Ureter (tissue), 1 donor: ENCODE measurements around the gene CCN5. TPM values are rescaled to one million over a fixed set of nuclear protein-coding genes. Genes with fewer than 3 reads are reported as not detected.
A peak's percentile ranks its signal among the peaks of the same experiment; 100 is the strongest.
"Not testable (repeated sequence)": the region's sequence is repeated elsewhere in the genome, so short reads cannot be mapped to it uniquely, and the experiment has no call there.

Experiments used
- DNase-seq: peaks from one replicate; pipeline ENCODE4 v3.0.0-alpha.2; 2020; ENCODE audit warnings: low spot score
- total RNA-seq: library from RNA; stranded (reverse); gene quantifications from one replicate; pipeline ENCODE4 v1.2.4, GENCODE V29; 2023
- donor health status: DM: yes; HTN: yes; CAD: no.

CCN5 gene
- total RNA-seq, 1 donor from 2014 or later: 1.1 TPM

DNA sequence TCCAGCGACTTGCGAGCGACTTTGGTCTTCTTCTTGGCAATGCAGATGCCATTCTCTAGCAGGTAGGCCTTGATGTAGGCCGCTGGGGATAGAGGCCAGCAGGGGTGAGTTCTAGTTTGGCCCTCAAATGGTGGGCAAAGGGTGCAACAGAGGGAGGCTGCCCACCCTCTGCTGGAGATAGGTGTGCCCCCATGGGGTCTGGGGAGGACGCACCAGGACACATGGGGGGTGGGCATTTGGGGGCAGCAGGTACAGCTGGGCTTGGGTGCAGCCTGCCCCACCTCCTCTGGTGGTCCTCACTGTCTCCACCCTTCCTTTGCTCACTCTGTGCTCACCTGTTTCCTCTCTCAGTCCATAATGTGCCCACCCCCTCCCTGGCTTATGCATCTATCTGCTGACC, 41.8 kb downstream of the CCN5 start:
- no peak for DNase-seq

DNA sequence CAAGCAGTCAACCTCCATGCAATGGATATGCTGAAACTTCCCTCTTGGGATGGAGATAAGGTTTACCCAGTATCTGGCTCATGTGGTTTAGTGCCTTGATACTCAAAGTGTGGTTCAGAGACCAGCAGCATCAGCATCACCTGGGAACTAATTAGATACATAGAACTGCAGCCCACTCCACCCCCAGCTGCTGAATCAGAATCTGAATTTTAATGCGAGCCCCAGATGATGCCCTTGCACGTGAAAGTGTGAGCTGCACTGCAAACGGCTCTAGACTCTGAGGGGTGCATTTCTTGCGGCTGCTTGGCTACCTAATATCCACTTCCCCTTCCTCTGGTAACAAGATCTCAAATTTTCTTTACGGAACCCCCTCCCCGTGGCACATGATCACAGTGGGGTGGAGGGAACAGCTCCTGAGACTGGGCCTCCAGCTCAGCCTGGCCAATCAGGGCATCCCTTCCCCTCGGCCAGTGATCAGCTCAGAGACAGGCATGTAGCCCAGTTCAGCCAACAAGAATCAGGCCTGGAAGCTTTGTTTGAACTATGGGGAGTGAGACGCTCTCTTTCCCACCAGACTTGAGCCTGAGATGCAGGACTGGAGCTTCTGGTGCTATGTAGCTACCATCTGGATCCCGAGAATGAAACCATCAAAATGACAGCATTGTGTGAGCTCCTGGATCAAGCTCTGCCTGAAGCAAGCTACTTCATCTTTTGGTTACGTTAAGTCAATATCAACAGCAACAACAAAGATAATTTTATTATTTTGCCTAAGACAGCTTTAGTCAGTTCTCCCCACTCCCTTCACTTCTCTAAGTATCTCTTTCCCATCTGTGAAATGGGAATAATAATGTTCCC, 43.3 kb downstream of the CCN5 start:
- no peak for DNase-seq

DNA sequence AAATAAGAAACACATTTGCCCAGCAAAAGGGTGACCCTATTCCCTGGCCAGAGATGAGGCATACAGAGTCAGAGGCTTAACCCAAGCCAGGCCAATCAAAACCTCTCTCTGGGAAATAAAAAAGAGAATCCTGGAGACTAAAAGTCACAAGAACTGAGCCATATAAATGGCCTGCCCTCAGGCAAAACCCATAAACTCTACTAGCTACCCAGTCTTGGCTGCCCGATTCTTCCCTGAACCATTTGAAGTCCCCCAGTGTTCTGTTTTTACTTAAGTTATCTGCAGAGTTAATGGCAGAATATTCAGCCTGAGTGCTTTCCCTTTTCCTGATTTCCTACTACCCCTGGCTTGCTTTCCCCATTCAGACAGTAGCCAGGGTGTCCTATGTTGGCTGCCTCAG, 44.4 kb downstream of the CCN5 start:
- no peak for DNase-seq

DNA sequence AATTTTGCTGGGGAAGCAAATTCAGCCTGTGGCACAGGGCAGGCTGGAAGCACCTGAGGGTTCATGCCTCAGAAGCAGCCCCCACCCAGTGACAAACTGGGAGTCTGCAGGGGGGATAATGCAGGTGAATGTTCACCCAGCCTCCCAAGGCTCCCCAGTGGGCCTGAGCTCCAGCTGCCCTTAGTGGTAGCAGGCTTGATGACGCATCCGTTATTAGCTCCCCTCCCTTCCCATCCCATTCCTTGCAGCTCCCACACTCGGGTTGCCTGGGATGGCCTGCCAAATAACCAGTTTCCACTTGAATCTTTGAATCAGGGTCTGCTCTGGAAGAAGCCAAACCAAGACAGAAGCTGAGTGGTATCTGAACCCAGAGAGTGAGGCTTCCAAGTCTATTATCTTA, 46.3 kb downstream of the CCN5 start:
- peak; percentile 37 for DNase-seq

DNA sequence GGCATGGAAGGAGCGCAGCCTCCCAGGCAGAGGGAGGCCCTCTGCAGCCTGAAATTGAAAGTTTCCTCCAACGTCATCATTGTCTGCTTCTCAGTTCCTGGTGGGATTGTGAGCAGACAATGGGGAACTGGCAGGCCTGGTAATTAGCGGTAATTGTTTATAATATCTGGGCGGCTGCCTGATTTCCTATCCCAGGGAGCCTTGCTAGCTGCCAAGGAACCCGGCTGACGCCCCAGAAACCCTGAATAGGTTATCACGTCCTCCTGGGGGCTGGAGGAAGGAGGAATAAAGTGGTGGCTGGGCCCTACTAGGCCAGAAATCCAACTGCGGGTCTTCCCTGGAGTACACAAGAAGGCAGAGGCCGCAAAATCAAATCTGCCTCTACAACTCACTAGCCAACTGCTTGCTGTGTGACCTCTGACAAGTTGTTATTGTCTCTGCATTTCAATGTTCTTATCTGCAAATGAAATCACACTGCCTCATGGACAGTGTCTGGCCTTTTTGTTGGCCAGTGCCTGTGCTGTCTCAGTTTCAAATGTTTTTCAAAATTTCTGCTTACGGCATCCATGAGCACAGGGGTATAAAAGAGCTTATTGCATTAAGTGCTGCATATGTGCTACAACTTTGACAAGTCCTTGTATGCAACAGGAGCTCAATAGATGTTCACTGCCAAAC, 47.4 kb downstream of the CCN5 start:
- DNase-seq: no peak

DNA sequence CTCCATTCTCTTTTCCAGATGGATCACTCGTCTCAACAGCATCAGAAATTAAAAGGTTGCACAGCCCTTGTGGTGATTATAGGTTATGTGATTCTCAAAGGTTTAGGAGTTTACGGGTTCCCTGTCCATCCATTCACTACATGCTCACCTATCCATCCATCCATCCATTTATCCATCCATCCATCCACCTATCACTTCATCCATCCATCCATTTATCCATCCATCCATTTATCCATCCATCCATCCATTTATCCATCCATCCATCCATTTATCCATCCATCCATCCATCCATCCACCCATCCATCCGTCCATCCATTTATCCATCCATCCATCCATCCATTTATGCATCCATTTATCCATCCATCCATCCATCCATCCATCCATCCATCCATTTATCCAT, 48.6 kb downstream of the CCN5 start:
- not testable (repeated sequence) for DNase-seq

DNA sequence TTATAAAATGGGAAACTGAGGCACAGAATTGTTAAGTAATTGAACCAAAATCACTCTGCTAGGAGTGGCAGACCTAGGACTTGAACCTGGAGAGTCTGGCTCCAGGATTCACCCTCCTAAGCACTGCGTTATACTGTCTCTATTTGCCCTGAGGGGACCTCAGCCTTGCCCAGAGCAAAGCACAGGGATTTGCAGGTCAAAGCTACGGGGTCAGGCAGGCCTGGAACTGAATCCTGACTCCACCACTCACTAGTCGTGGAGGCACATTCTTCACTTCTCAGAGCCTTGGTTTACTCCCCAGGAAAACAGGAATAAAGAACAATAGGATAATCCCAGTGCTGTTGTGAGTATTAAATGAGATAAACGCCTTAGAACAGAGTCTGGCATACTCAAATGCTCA, 49.9 kb downstream of the CCN5 start:
- no peak for DNase-seq

DNA sequence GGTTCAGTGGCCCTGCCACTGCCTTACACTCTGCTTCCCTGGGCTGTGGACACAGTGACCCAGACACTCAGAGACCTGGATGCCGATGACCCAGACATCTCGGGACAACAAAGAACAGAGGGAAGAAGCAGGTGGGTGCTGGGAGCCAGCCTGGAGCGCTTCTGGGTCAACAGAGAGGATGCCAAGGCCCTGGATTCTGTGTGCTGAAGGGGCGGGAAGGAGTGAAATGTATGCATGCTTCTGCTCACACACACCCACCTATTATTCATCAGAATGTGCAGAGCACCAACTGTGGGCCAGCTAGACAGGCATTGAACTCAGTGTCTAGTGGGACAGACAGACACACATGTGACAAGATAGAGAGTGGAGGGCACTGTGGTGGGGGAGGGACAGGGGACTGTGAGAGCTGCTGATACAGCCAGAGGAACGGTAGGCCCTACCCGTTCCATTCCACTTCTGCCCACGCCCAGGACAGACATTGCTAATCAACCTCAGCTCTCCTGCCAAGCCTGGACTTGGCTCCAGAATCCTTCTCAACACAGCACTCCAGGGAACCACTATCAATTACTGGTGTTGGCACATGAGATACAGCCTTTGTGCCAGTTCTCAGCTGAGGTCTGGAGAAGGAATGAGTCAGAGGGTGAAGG, 50.7 kb downstream of the CCN5 start:
- DNase-seq: no peak

DNA sequence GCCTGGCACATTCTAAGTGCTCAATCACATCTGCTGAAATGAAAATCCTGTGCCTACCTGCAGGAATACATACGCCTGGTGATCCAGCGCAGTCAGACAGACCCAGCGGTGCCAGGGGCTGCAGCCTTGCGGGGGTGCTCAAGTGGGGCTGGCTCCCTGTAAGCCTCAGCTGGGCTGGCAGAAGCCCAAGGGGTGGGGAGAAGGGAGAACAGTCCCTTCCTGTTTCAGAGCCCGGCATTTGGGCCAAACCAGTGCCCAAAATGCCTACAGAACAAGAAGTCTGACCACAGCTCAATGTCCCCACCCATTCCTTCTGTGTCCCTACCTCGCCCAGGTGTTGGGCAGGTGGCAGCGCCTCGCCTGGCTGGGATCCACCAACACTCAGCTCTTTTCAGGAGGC, 53.1 kb downstream of the CCN5 start:
- DNase-seq: no peak

DNA sequence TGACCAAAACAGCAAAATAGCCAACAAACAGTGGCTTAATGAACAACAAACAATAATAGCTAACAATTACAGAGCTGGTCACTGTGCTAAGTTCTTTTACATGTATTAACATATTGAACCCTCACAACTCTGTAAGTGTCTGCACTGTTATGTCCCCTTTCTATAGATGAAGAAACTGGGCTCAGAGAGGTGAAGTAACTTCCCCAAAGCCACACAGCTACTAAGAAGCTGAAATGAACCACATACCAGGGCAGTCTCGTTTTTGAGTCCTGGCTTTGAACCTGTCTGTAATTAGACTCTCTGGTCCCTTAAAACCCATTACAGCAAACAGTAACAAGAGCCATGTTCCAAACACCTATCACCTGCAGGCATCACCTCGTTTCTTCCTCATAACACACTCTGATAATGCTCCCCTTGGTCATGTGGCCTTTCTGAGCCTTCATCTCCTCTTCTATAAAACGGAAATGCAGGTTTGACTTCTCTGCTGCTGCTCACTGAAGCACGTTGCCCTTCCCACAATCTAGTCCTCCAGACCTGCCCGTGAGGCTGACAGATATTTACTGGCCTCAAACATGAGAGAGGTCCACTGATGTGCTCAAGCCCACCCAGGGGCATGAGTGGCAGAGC, 53.8 kb downstream of the CCN5 start:
- no peak for DNase-seq

DNA sequence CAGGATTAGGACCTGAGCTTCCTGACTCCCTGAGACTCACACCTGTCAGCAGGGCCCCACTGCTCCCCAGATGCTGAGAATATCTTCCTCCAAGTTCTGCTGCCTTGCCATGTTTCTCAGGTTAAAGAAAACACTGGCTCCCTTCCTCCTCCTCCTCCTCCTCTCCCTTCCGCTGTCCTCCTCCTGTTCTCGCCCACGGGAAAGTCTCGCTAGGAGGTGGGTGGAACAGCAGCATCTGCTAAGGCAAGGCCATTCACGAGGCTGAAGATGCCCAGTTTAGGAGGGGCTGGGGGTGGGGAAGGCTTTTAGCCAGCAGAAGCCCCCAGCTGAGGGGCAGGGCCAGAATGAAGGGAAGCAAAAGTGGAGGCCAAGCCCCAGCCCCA, 54.3 kb downstream of the CCN5 start:
- DNase-seq: no peak

DNA sequence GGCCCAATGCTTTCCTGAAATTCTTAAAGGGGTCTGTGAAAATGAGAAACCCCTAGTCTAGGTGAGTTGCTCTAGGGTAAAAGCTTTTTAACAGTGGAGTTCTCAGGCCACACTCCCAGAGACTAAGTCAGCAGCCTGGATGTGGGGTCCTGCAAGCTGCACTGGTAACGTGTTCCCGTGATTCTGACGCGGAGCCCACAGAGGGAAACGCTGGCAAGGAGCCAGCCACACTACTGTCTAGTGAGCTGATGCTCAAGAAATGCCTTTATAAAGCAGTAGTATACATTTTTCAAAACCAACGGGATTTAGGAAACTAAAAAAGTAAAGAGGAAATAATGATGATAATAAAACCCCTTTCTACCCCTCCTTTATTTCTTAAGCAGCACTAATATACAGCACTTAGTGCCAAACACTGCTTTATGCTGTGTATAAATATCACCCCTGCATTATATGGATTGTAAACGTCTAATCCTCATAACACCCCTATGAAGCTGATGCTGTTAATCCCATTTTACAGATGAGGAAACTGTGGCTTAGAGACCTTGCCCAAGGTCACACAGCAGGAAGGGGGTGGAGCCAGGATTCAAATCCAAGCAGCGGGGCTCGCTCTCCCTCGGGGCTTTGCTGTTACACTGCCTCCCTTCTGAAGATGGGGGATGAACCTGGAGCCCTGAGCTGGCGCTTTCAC, 55.5 kb downstream of the CCN5 start:
- no peak for DNase-seq

DNA sequence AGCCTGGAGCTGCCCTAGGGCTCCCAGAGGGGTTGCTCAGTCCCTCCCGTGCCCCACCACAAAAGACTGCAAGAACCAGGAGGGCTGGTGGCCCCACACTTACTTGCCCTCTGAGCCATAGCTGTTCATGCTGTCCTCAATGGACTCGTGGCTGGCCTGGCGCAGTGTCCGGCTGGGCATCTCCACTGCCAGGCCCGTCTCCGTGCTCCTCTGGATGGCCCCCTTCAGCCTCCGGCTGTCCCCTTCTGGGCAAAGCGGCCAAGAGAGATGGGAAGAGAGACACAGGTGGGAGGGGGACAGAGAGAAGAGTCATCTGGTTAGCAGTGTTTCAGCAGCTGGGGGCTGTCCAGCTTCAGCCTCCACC, 56.0 kb downstream of the CCN5 start:
- DNase-seq: no peak

DNA sequence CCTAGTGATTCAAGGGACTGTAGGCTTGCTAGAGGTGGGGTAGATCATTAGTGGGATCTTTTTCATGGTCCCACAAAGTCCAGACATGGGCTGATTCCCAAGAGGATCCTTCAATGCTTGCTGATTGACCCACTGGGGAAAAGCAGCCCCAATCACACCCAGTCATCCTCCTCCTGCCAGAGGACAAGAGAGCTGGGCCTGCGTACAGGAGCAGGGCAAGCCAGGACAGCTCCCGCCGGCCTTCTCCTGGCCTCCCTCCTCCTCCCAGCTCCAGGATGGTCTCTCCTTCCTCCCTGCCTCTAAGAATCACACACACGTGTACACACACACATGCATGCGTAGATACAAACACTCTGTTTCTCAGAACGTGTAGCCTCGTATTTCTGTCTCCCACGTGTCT, 57.5 kb downstream of the CCN5 start:
- DNase-seq: no peak

DNA sequence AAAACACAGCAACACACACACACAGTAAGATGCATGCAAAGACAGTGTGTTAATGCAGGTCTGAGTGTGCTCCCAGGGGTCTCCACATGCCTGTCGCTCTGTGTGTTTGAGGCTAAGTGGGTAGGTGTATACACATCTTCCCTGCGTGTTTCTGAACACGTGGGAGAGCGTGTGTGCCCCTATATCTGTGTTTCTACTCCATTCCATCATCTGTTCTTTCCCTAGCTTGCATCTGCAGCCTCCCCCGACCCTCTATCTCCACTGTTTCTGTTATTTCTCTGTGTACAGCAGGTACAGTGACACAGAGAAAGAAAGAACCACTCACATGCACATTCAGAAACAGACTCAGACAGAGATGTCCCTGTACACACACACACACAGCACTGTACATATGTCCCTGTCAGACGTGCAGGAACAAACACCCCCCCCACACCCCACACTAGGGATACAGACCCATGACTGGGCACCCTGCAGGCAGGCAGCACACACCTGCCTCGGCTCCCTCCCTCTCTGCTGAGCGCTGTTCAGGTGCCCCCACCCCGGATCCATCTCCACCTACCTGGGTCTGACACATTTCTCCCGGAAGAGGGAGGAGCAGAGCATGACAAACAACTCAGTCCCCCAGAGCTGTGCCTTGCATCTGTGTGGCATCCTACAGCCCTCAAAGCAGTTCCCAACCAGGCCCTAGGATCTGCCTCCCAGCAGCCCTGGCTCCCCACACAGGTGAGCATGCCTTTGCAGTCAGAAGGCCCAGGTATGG, 58.1 kb downstream of the CCN5 start:
- no peak for DNase-seq

DNA sequence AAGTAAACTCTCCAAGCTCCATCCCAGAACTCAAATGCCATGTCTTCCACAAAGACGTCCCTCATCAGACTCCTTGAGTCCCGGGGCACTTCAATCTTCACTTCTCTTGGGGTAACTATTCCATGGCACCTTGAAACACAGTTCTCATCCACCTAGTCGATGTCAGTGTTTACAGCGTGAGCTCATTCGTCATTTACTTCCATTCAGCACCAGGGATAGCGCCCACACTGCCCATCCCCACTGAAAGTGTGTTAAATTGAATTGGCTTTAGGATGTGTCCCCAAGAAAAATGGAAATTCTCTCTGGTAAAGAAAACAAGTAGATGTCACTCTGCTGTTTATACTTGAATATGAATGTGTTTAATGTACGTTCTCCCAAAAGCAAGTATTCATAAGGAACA, 61.8 kb downstream of the CCN5 start:
- DNase-seq: no peak

Other genes with a start within 250 kb of the CCN5 start
- gene TTPAL, start 239.5 kb upstream of the CCN5 start, total RNA-seq: 25.5 TPM
- 93.1 TPM for gene SERINC3, start 193.3 kb upstream of the CCN5 start, total RNA-seq
- 95.0 TPM for gene PKIG, start 132.8 kb upstream of the CCN5 start, total RNA-seq
- gene ADA, start 63.7 kb upstream of the CCN5 start, total RNA-seq: 3.6 TPM
- 3.4 TPM for gene KCNK15, start 30.5 kb downstream of the CCN5 start, total RNA-seq
- 0.44 TPM for gene RIMS4, start 95.2 kb downstream of the CCN5 start, total RNA-seq
- gene YWHAB, start 170.3 kb downstream of the CCN5 start, total RNA-seq: 314 TPM
- gene PABPC1L, start 194.7 kb downstream of the CCN5 start, total RNA-seq: 79.4 TPM
- gene TOMM34, start 245.0 kb downstream of the CCN5 start, total RNA-seq: 57.1 TPM